Measurements from ENCODE around the gene ST3GAL4.

DNA sequence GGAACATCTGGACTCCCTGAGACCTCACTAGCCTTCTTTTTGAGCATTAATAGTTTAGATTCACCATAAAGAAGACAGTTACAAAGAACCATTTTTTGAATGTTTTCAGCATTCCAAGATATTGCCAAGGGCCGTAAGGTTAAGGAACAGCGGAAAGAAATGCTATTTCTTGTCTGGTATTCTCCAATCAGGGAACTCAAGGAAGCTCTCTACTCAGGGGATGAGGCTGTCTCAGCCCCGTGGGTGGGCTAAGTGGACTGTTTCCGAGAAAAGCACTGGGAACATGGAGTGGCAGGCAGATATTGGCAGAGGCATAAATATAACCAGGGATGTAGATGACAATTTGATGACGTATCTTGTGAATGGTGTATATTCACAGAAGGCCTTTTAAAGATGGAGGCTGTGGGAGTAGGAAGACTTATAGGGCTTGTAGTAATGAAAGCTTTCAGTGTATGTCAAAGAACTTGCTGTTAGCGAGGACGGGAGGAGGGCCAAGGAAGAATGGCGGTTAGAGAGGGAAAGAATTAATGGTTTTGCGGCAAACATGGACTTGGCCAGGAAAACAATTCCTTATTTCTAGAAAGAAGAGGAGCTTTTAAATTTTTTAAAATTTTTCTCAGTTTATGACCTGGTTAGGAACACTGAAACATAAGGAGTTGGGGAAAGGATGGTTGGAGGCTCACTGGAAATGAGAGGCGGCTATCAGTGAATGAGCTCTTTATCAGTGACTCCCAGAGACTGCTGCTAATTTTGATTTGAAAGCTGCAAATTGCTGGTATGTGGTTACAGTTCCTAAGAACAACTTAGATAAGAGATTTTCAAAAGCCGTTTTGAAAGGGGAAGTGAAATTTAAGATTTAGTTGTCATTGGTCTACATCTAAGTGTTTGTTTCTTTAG is 64.6 kb downstream of the ST3GAL4 start:
- no peak for TF ChIP-seq POLR2AphosphoS5 (IDR thresholded peaks at IDR 0.05; ENCODE audit: low read depth, low read length)
- no peak for TF ChIP-seq SIN3A (IDR thresholded peaks at IDR 0.05; ENCODE audit: borderline replicate concordance, insufficient read depth, low read length)
- no peak for TF ChIP-seq TAF1 (IDR thresholded peaks at IDR 0.05; ENCODE audit: borderline replicate concordance, insufficient read depth, low read length)

Measured in PFSK-1 (cell line).